GM21825 (cell line): ENCODE data around the gene MOSPD3.

Experiments
- ATAC-seq: cut with Tn5 transposase; IDR thresholded peaks from one replicate; pipeline ENCODE4 v1.9.1; 2021; ENCODE audit warnings: mild to moderate bottlenecking, moderate library complexity; ENCODE audit not compliant: unreplicated experiment

MOSPD3 gene

DNA sequence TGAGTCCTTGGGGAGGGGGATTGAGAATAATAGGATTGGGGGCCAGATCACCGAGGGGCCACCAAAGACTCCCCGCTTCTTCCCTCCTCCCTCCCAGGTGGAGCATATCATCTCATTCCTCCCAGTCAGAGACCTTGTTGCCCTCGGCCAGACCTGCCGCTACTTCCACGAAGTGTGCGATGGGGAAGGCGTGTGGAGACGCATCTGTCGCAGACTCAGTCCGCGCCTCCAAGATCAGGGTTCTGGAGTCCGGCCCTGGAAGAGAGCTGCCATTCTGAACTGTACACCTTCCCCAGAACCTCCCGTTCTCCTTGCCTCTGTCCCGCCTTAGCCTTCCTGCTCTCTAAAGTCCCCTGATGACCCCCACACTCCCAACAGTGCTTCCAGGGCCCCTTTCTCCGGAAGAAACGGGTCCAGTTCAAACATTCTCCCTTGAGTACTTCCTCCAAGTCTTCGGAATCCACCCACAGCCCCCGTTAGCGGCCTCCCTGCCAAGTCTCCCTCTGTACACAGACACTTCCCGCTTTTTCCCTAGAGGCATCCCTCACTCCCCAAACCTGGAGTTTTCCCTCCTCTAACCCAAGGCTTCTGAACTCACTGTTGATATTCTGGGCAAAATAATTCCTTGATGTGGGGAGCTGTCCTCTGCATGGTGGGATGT is 22.1 kb upstream of the MOSPD3 start:
- ATAC-seq, result no peak

DNA sequence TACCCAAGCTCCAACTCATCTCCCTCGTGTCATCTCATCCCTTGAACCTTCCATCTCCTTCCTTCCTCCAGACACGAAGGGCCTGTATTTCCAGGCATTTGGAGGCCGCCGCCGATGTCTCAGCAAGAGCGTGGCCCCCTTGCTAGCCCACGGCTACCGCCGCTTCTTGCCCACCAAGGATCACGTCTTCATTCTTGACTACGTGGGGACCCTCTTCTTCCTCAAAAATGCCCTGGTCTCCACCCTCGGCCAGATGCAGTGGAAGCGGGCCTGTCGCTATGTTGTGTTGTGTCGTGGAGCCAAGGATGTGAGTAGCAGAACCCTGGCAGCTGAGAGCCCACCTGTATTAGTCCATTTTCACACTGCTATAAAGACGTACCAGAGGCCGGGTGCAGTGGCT is 20.7 kb upstream of the MOSPD3 start:
- ATAC-seq, result no peak

DNA sequence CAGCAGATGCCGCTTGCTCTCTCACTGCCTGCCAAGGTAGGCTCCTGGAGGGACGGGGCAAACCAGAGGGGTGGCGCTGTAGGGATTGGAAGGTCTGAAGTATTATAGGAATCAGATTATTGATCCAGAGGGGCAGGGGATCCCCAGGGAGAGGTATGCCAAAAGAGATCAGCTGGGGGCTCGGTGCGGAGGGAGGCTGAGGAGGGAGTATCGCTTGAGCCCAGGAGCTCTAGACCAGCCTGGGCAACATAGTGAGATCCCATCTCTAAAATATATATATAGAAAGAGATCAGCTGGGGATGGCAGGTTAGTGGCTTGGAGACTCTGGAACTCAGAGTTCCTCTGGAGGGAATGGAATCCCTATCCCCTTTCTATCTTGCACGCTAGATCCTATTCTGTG is 17.2 kb upstream of the MOSPD3 start:
- no peak for ATAC-seq

DNA sequence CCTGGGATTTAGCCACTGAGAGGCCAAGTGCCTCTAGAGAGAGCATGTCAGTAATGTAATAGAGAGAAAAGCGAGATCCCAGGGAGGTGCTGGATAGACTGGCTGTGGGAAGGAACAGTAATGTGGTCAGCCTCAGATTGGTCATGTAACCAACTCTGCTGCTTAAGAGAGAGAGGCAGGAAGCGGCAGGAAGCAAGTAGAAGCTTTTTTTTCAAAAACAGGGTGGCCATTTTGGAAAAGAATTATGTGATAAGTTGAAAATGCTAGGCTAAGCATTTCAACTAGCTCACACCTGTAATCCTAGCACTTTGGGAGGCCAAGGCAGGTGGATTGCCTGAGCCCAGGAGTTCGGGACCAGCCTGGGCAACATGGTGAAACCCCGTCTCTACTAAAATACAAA is 13.9 kb upstream of the MOSPD3 start:
- ATAC-seq, result no peak

DNA sequence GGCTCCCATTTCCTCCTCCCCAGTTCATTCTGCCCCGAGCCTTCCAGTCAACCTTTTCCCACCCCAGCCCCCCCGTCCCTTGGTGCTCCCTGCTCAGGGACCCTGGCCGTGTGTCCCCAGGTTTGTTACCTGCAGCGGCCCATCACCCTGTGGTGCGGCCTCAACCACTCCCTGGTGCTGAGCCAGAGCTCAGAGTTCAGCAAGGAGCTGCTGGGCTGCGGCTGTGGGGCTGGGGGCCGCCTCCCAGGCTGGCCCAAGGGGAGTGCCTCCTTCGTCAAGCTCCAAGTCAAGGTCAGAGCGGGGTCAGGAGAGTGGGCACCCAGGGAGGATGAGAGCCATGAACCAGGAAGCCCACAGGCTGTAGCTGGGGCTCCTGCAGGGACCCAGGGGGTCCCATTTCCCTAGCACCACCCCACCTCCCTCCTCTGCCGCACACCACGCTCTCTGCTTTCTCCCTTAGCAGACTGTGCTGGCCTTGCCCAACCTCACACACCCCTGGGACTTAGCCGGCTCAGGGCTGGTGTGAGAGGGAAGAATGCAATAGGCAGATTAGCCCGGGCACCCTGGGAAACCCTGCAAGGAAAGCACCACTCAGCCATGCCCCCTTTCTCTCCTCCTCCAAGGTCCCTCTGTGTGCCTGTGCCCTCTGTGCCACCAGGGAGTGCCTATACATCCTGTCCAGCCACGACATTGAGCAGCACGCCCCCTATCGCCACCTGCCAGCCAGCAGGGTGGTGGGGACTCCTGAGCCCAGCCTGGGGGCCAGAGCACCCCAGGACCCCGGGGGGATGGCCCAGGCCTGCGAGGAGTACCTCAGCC is 12.2 kb upstream of the MOSPD3 start:
- ATAC-seq, result no peak

DNA sequence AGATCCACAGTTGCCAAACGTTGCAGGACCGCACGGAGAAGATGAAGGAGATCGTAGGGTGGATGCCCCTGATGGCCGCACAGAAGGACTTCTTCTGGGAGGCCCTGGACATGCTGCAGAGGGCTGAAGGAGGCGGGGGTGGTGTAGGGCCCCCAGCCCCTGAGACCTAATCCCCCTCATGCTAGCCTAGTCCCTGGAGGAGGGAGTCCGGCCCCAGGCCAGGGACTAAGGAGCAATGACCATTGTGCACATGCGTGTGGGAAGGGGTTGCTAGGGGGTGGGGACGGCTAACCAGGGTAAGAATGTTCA is 11.7 kb upstream of the MOSPD3 start:
- no peak for ATAC-seq

DNA sequence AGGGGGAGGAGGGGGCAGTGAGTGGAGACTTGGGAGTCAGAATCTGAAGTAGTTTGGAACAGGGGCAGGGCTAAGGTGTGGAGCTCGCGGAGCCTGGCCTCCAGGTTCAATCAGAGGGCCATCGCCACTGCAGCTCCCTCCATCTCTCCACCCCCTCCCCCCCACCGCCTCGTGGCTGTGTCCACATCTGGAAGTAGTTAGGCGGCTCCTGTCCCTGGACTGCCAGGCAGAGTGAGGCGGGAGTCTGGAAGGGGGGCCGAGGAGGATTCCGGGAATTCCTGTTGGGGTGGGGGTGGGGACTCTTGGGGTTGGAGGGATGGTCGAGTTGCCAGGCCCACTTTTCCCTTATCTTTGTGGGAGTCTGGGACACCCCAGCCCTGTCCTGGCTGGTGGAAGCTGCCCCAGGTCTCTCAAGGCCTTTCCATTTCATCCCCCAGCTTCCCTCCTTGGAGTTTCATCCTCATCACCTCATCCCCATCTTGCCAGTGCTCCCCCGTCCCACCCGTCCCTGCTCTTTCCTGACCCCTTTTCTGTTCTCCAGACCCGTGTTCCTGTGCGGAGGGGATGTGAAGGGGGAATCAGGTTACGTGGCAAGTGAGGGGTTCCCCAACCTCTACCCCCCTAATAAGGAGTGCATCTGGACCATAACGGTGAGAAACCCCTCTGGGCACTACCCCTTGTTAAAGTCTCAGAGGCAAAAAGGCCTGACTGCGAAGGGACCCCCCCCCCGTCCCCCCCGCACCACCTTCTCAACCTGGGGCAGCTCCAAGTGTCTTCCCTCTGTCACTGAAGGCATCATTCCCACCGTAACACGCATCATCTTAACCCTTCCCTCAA is 9.2 kb upstream of the MOSPD3 start:
- no peak for ATAC-seq

DNA sequence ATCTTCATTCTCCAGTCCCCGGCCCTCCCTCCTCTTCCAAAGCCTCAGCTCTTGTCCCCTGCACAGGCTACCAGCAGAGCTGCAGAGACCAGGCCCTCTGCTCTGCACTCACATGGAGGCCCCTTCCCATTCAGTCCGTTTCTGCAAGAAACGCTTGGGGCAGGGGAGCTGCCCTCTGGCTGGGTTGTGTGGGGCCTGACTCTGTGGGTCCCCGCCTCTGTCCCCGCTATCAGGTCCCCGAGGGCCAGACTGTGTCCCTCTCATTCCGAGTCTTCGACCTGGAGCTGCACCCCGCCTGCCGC is 8.7 kb upstream of the MOSPD3 start:
- peak; percentile 7 for ATAC-seq

DNA sequence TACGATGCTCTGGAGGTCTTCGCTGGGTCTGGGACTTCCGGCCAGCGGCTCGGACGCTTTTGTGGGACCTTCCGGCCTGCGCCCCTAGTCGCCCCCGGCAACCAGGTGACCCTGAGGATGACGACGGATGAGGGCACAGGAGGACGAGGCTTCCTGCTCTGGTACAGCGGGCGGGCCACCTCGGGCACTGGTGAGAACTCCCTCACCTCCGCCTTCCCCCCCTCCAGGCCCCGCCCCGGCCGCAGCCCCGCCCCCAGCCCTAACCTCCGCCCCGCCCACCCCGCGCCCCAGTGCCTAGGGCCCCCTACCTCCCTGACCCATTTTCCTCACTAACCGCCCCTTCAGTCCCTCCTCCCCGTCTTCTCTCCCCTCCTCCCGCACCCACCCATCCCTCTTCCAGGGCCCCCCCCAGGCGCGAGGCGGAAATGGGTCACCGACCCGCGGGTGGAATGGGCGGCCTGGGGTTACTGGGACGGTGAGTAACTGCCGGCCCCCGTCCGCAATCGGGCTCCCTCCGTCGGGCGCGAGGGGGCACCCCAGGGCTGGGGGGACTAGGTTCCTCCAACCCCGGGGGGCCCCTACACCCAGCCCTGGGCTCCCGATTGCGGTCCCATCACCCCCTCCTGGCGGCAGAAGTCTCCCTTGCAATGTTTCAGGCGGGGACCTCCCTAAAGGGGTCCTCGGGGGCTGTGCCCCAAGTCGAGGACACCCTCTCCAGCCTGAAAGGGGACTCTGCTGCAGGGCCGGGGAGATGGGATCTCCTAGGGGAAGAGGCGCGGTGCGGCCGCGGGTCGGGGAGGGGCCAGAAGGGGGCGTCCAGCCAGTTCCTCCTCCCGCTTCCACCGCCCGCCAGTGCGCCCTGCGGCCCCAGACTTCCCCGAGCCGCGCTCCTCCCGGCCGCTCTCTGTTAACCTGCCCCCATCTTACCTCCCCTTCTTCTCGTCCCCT is 8.0 kb upstream of the MOSPD3 start:
- peak; percentile 46 for ATAC-seq

DNA sequence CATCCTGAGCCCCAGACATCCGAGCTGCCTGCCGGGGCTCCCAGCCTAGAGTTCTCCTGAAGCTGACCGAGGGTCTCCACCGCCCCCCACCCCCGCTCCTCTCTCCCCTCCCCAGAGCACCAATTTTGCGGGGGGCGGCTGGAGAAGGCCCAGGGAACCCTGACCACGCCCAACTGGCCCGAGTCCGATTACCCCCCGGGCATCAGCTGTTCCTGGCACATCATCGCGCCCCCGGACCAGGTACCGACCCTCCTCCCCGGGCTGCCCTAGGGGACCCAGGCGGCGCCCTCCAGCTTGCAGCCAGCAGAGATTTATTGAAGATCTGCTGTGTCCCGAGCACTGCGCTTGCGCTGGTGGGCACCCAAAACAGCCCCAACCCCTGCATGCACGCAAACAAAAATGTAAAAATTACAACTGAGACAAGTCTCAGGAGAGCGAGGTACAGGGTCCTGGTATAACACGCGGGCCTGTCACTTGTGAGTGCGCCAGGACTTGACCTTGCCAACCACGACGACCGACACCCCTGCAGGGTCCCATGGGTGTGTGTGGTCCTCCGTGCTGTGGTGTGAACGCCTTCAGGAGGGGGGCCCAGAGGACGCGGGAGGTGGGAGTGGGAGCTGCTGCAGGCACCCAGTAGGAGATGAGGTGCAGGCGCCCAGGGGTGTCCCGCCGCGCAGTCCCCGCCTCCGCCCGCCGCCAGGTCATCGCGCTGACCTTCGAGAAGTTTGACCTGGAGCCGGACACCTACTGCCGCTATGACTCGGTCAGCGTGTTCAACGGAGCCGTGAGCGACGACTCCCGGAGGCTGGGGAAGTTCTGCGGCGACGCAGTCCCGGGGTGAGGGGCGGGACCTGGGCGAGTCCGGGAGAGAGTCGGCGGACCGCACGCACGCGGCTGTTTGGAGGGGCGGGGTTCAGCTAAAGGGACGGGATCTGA is 7.1 kb upstream of the MOSPD3 start:
- ATAC-seq, result no peak

DNA sequence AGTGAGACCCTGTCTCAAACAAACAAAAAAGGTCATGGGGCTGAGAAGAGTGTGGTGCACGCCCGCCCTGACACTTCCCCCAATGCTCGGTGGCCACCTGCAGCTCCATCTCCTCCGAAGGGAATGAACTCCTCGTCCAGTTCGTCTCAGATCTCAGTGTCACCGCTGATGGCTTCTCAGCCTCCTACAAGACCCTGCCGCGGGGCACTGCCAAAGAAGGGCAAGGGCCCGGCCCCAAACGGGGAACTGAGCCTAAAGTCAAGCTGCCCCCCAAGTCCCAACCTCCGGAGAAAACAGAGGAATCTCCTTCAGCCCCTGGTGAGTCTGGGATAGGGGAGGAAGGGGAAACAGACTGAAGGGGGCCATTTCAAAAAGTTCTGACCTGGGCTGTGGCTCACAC is 6.0 kb upstream of the MOSPD3 start:
- no peak for ATAC-seq

DNA sequence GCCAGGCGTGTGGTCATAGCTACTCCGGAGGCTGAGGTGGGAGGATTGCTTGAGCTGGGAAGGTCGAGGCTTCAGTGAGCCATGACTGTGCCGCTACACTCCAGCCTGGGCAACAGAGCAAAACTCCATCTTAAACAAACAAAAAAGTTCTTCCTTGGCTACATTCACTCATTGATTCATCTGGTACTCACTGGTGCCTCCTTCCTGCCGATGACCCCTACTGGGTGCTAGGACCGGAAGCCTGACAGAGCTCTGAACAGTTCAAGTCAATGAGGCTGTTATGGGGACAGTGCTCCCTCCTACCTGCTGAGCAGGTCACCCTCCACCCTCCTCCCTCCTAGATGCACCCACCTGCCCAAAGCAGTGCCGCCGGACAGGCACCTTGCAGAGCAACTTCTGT is 5.2 kb upstream of the MOSPD3 start:
- no peak for ATAC-seq

DNA sequence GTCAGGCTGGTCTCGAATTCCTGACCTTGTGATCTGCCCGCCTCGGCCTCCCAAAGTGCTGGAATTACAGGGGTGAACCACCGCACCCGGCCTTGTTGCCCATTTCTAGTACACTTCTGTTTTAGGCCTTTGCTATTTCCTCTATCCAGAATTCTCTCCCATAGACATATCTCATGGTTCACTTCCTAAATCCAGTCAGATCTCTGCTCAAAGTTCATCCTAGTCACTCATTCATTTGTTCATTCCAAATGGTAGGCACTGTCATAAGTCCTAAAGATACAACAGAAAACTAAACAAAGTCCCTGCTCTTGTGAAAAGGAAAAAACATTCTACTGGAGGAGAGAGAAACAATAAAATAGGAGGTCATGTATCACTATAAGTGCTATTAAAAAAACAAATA is 2.4 kb upstream of the MOSPD3 start:
- no peak for ATAC-seq

DNA sequence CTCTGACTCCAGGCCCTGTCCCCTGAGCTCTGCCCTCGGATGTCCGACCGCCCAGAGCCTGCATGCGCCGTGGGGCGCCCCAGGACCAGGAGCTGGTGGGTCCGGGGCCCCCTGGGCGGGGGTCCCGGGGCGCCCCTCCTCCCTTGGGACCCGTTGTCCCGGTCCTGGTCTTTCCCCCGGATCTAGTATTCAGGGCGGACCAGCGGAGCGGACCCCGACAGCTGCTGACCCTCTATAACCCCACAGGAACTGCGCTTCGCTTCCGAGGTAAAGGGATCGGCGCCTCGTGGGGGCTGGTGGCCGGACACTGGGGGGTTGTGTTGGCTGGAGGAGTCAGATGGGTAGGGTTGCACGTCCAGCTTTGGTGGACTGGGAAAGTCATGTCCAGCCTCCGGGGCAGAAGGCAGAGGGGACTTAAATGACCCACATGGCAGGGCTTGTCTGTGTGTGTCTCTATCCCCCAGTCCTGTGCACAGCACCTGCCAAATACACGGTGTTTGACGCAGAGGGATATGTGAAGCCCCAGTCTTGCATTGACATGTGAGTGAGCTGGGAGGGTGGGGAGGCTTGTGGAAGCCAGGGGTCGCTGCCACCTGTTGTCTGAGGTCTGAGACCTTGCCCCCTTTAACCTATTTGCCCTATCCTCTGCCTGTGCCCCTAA is 520 bp downstream of the MOSPD3 start:
- no peak for ATAC-seq

DNA sequence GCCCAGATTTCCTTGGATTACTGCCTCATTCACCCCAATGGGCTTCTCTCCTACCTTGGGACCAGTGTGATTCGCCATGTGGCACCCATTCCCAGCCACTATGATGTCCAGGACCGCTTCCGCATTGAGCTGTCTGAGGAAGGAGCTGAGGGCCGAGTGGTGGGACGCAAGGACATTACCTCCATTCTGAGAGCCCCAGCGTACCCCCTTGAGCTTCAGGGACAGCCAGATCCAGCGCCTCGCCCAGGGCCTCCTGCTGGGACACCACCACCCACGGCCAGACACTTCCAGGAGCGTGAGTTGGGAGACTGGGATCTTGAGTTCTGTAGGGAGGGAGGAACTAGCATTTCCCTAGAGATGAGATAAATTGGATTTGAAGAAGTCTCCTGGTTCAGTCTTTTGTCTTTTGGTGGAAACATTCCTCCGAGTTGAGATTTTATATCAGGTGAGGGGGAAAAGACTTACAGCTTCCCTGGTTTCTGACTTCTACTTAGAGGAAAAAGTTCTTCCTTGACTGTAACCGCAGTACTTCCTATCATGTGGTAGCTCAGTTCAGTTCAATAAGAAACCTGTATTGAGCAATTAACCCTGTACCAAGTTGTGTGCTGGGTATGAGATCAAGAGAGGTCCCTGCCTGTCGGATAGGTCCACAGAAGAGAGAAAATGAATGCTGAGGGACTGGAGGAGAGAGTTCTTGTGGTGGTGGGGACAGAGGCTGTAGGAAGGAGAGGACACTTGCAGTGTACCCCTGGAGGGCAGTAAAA is 1.3 kb downstream of the MOSPD3 start:
- no peak for ATAC-seq

DNA sequence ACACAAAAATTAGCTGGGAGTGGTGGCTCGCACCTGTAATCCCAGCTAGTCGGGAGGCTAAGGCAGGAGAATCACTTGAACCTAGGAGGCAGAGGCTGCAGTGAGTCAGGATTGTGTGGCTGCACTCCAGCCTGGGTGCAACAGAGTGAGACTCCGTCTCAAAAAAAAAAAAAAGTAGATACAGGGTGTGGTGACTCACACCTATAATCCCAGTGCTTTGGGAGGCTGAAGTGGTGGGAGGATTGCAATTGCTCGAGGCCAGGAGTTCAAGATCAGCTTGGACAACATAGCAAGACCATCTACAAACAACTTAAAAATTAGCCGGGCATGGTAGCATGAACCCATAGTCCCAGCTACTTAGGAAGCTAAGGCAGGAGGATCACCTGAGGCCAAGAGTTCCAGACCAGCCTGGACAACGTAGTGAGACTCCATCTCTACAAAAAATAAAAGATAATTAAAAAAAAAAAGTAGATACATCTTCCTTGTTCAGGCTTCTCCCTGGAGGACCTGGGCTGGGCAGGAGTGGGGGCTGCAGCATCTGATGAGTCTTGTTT is 2.0 kb downstream of the MOSPD3 start:
- no peak for ATAC-seq

DNA sequence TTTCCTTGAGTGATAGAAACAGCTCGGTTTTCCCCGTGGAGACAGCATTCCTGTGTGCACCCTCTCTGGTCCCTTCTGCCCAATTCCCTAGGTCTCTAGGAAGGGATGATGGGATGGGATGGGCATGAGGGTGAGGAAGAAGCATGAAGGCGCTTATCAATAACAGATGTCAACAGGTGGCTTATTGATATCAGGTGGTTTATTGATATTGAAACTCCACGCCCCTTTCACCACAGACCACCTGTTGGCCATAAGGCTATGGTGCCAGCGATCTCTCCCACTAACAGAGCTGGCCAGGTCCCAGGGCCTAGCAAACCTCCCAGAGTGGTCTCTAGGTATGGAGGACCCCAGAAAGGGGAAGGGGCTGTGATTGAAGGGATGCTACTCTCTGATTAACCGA is 7.9 kb downstream of the MOSPD3 start:
- no peak for ATAC-seq

DNA sequence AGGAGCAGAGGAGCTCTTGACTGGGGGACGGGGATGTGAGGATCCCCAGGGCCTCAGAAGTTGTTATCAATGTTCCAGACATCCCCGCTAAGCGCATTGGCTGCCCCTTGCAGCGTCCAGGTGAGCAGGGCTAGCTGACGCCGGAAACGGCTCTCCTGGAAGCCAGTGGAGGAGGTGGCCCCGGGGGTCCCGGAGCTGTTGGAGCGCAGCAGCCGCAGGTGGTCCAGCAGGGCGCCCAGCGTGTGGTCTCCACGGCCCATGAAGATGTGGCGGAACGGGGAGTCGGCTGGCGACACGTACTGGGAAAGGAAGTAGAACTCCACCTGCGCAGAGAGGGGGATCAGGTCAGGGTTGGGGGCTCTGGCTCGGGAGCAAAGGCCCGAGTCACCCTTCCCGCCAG is 8.5 kb downstream of the MOSPD3 start:
- ATAC-seq, result no peak
